OCI-LY1 (cell line): ENCODE data around the gene TANC1.

ENCODE experiments used
- H2AFZ ChIP-seq: fragments of 200-600 bp; sonication (generic), shearing (Covaris generic); 2 replicates; pipeline ENCODE4 v1.6.0; 2014; ENCODE audit warnings: antibody characterized with exemption, mild to moderate bottlenecking, low read length
- H3F3A ChIP-seq: fragments of 200-600 bp; sonication (generic), shearing (Covaris generic); 2 replicates; pipeline ENCODE4 v1.6.0; 2014; ENCODE audit warnings: mild to moderate bottlenecking, antibody characterized with exemption, low read length, moderate library complexity; ENCODE audit not compliant: insufficient read depth
- H3K27ac ChIP-seq: fragments of 200-600 bp; sonication (generic); 2 replicates; pipeline ENCODE4 v1.5.1; 2014; ENCODE audit warnings: low read length, mixed run types, mild to moderate bottlenecking, low read depth; ENCODE audit not compliant: poor library complexity, severe bottlenecking
- H3K27me3 ChIP-seq: fragments of 200-600 bp; sonication (generic); 2 replicates; pipeline ENCODE4 v1.6.0; 2014; ENCODE audit warnings: antibody characterized with exemption, mild to moderate bottlenecking, low read length, moderate library complexity; ENCODE audit not compliant: insufficient read depth
- H3K36me3 ChIP-seq: fragments of 200-600 bp; sonication (generic); 2 replicates; pipeline ENCODE4 v1.6.1; 2014; ENCODE audit warnings: mild to moderate bottlenecking, antibody characterized with exemption, low read length, moderate library complexity, mixed read lengths; ENCODE audit not compliant: insufficient read depth
- H3K4me1 ChIP-seq: fragments of 200-600 bp; sonication (generic); 2 replicates; pipeline ENCODE4 v1.5.1; 2014; ENCODE audit warnings: mild to moderate bottlenecking, low read length, moderate library complexity; ENCODE audit not compliant: insufficient read depth, severe bottlenecking
- H3K4me2 ChIP-seq: fragments of 200-600 bp; sonication (generic), shearing (Covaris generic); 2 replicates; pipeline ENCODE4 v1.6.1; 2014; ENCODE audit warnings: low read length
- H3K4me3 ChIP-seq: fragments of 200-600 bp; sonication (generic); 2 replicates; pipeline ENCODE4 v1.5.1; 2014; ENCODE audit warnings: low read length, low read depth, mild to moderate bottlenecking, mixed read lengths; ENCODE audit not compliant: poor library complexity, severe bottlenecking
- H3K79me2 ChIP-seq: fragments of 200-600 bp; shearing (Covaris generic); 2 replicates; pipeline ENCODE4 v1.6.1; 2016; ENCODE audit warnings: mixed run types, low read length, mixed read lengths; ENCODE audit not compliant: insufficient read depth
- H3K9ac ChIP-seq: fragments of 200-600 bp; sonication (generic), shearing (Covaris generic); 2 replicates; pipeline ENCODE4 v1.6.1; 2014; ENCODE audit warnings: mild to moderate bottlenecking, low read length, mixed read lengths
- H3K9me2 ChIP-seq: fragments of 200-600 bp; sonication (generic), shearing (Covaris generic); 2 replicates; pipeline ENCODE4 v1.6.1; 2014; ENCODE audit warnings: low read depth, mild to moderate bottlenecking, low read length, mixed read lengths
- H3K9me3 ChIP-seq: fragments of 200-600 bp; shearing (Covaris generic); 2 replicates; pipeline ENCODE4 v1.6.1; 2014; ENCODE audit warnings: low read length, mixed read lengths
- H4K20me1 ChIP-seq: fragments of 200-600 bp; sonication (generic), shearing (Covaris generic); 2 replicates; pipeline ENCODE4 v1.6.0; 2016; ENCODE audit warnings: mild to moderate bottlenecking, low read length; ENCODE audit not compliant: insufficient read depth
- EZH2 ChIP-seq: fragments of 200-600 bp; sonication (generic), shearing (Covaris generic); IDR thresholded peaks from 2 replicates; pipeline ENCODE4 v1.8.0; 2017; ENCODE audit warnings: borderline replicate concordance, mixed run types, mild to moderate bottlenecking, antibody characterized with exemption, low read length, moderate library complexity, mixed read lengths
- TF ChIP-seq, protein P1 (sequence below): fragments of 200-600 bp; sonication (generic), shearing (Covaris generic); IDR thresholded peaks from 2 replicates; pipeline ENCODE4 v1.5.1; 2017; ENCODE audit warnings: mild to moderate bottlenecking, antibody characterized with exemption, low read length, moderate library complexity, mixed read lengths

The TANC1 gene

DNA sequence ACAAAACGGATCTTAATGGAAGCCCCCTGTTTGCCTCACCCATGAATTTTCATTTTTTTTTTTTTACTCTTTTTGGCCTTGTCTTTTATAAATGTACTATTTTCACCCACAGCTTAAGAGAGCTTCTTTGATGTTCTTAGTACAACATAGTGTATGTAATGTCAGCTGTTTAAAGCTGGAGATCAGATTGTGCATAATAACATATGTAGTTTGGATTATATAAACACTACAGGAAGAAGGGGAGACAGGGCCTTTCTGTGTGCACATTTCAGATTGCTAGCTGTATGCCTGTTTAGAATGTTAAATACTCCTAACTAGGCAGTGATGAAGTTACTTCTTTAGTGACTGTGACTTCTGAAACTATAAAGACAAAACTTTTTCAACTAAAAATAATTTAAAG, 2.1 kb upstream of the TANC1 start:
- H3K27ac ChIP-seq = no peak overlapping the region
- no peak overlapping the region for H3K4me2 ChIP-seq
- H4K20me1 ChIP-seq = no peaks in the 10 kb centered on the region
- H3K4me1 ChIP-seq = no peaks in the 10 kb centered on the region
- H3K9me3 ChIP-seq = no peaks in the 10 kb centered on the region
- TF ChIP-seq, protein P1, sequence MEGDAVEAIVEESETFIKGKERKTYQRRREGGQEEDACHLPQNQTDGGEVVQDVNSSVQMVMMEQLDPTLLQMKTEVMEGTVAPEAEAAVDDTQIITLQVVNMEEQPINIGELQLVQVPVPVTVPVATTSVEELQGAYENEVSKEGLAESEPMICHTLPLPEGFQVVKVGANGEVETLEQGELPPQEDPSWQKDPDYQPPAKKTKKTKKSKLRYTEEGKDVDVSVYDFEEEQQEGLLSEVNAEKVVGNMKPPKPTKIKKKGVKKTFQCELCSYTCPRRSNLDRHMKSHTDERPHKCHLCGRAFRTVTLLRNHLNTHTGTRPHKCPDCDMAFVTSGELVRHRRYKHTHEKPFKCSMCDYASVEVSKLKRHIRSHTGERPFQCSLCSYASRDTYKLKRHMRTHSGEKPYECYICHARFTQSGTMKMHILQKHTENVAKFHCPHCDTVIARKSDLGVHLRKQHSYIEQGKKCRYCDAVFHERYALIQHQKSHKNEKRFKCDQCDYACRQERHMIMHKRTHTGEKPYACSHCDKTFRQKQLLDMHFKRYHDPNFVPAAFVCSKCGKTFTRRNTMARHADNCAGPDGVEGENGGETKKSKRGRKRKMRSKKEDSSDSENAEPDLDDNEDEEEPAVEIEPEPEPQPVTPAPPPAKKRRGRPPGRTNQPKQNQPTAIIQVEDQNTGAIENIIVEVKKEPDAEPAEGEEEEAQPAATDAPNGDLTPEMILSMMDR = no peak
- TF ChIP-seq EZH2 = no peak
- H3K9ac ChIP-seq = no peak overlapping the region
- H3K27me3 ChIP-seq = no peaks in the 10 kb centered on the region
- H3K9me2 ChIP-seq = no peaks in the 10 kb centered on the region
- H3F3A ChIP-seq = no peaks in the 10 kb centered on the region
- no peaks in the 10 kb centered on the region for H3K79me2 ChIP-seq
- H3K4me3 ChIP-seq = no peak overlapping the region
- H2AFZ ChIP-seq = no peak overlapping the region
- H3K36me3 ChIP-seq = no peaks in the 10 kb centered on the region

DNA sequence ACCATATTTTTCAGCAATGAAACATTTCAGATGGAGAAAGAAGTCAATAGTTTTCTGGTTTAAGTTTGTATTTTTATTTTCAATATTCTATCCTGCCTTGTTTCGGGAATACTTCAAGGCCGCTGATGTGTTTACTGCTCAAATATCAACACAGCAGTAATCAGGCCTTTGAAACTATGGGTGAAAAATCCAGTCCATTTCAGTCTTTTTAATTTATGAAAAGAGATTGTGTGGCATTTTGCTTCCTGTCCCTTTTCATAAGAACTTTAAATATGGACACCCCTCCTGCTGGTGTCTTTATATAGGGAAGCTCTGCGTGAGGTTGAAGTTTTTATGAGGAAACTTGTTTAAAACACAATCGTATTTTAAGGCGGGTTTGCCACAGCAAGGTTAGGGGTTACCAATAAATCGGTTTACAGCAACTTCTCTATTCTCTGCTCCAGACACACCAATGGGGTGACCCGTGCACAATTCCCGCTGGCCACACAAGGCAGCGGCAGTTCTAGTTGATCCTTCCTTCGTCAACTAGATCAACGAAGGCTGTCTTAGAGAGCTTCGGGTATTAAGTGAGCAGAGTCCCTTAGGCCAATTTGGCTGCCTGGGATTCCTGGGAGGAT, 1.2 kb upstream of the TANC1 start:
- Histone ChIP-seq H3K9me2 (no peaks in the 10 kb centered on the region), H4K20me1 (no peaks in the 10 kb centered on the region), H3K4me2 (no peak overlapping the region), H2AFZ (no peak overlapping the region), H3K79me2 (no peaks in the 10 kb centered on the region), H3K9ac (no peak overlapping the region), H3K27ac (no peak overlapping the region), H3K4me3 (no peak overlapping the region), H3F3A (no peaks in the 10 kb centered on the region), H3K4me1 (no peaks in the 10 kb centered on the region), H3K27me3 (no peaks in the 10 kb centered on the region), H3K36me3 (no peaks in the 10 kb centered on the region), H3K9me3 (no peaks in the 10 kb centered on the region)
- no peak for TF ChIP-seq EZH2
- TF ChIP-seq, protein P1 = no peak

DNA sequence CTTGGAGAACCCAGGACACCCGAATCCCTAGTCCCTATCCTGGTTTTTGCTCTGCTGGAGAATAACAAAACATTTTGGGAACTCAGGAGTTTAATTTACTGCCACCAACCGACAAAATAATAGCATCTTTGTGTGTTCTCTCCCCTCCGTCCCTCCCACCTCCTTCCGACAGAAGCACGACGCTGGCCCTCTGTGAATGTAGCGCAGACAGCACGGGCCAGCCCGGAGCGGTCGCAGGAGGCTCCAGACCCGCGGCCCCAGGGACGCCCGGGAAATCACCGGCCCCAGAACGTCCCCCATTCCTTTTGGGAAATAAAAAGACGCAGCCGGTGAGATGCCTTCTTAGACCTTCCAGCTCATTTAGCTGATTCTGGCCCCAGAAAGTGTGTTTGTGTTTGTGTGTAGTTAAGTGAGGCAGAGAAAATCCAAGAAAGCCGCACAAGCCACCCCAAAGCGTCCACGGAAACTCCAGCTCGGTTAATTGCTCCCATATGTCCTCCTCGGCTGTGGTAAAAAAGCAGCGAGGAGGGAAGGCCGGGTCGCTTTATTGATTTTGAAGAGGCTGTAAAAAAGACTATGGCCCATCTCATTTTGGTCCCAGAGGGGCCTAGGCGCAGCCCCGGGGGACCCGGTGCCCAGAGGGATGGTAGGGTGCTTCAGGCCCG, 577 bp upstream of the TANC1 start:
- no peak overlapping the region for H3K9ac ChIP-seq
- H3K4me3 ChIP-seq = peak overlapping the region; percentile 48
- H3K9me3 ChIP-seq = no peaks in the 10 kb centered on the region
- no peaks in the 10 kb centered on the region for H3K9me2 ChIP-seq
- peak overlapping the region; percentile 46 for H3K4me2 ChIP-seq
- no peaks in the 10 kb centered on the region for H3F3A ChIP-seq
- H3K36me3 ChIP-seq = no peaks in the 10 kb centered on the region
- no peaks in the 10 kb centered on the region for H3K79me2 ChIP-seq
- H3K27ac ChIP-seq = no peak overlapping the region
- no peaks in the 10 kb centered on the region for H4K20me1 ChIP-seq
- no peak for TF ChIP-seq EZH2
- TF ChIP-seq, protein P1 = no peak
- no peaks in the 10 kb centered on the region for H3K4me1 ChIP-seq
- no peak overlapping the region for H2AFZ ChIP-seq
- no peaks in the 10 kb centered on the region for H3K27me3 ChIP-seq
